Thymus (tissue), 11 donors: ENCODE data around the gene ARHGAP40. TPM values are rescaled to one million over a fixed set of nuclear protein-coding genes. Genes with fewer than 3 reads are reported as not detected.

Source experiments
- DNase-seq, 9 donors: peaks; one replicate each; pipeline ENCODE4 v3.0.0-alpha.2; 2013; ENCODE audit warnings: low spot score in 9 of 9, low read depth in 6 of 9, missing footprints in 1 of 9
- H3K27ac ChIP-seq, 2 donors: one replicate each; pipeline ENCODE4 v1.5.1; 2013; ENCODE audit warnings: control low read depth in 1 of 2, low read depth in 1 of 2, low read length in 1 of 2, mild to moderate bottlenecking in 1 of 2, moderate library complexity in 1 of 2
- H3K27me3 ChIP-seq, 2 donors: one replicate each; pipeline ENCODE4 v1.5.1; 2013; ENCODE audit warnings: low read length in 1 of 2; ENCODE audit not compliant: control insufficient read depth in 2 of 2, insufficient read depth in 1 of 2
- H3K36me3 ChIP-seq, 2 donors: one replicate each; pipeline ENCODE4 v1.5.1; 2013; ENCODE audit warnings: low read length in 1 of 2, mild to moderate bottlenecking in 1 of 2, moderate library complexity in 1 of 2; ENCODE audit not compliant: control insufficient read depth in 2 of 2, insufficient read depth in 2 of 2
- H3K4me1 ChIP-seq, 2 donors: one replicate each; pipeline ENCODE4 v1.5.1; 2013; ENCODE audit warnings: low read length in 2 of 2; ENCODE audit not compliant: control insufficient read depth in 2 of 2, insufficient read depth in 2 of 2
- H3K4me3 ChIP-seq, 2 donors: one replicate each; pipeline ENCODE4 v1.5.1; 2013; ENCODE audit warnings: low read length in 2 of 2, control low read depth in 1 of 2, mild to moderate bottlenecking in 1 of 2
- H3K9me3 ChIP-seq, 2 donors: one replicate each; pipeline ENCODE4 v1.5.1; 2013; ENCODE audit warnings: low read length in 1 of 2, mild to moderate bottlenecking in 1 of 2; ENCODE audit not compliant: control insufficient read depth in 2 of 2, insufficient read depth in 1 of 2
- WGBS: extraction: QIAGEN DNeasy Blood & Tissue Kit; methylation state at CpG from one replicate; pipeline ENCODE4 v1.1.7; 2013; 5-methylcytosine and 5-hydroxymethylcytosine counted together
- polyA plus RNA-seq: library from polyadenylated mRNA; stranded (reverse); fragments of 200-250 nt; gene quantifications from one replicate; pipeline ENCODE4 v1.2.3, GENCODE V29; 2013
- total RNA-seq: library from RNA; stranded (reverse); fragments of 120-200 nt; gene quantifications from one replicate; pipeline ENCODE4 v1.2.4, GENCODE V29; 2013
- donor health status: healthy.

The ARHGAP40 gene
- total and polyA plus RNA-seq, 2 donors, result 1.8 TPM; not detected in 1

- 3% methylated on average over 13 of the region's 13 CpGs for WGBS
- Histone ChIP-seq H3K27me3 (peaks cover 8 to 49% of the 10 kb centered on the region in 2 donors), H3K36me3 (no peaks in the 10 kb centered on the region), H3K9me3 (peaks cover 0 to 5% of the 10 kb centered on the region in 2 donors), H3K27ac (no peak overlapping the region), H3K4me1 (peaks cover 8 to 10% of the 10 kb centered on the region in 2 donors), H3K4me3 (peak overlapping the region; percentile 42 to 51)
- DNase-seq, result peak in 1 of 9 donors; percentile 15
Measured at GRCh38 chr20:38673725-38674091, 72.1 kb downstream of the ARHGAP40 start.

DNA sequence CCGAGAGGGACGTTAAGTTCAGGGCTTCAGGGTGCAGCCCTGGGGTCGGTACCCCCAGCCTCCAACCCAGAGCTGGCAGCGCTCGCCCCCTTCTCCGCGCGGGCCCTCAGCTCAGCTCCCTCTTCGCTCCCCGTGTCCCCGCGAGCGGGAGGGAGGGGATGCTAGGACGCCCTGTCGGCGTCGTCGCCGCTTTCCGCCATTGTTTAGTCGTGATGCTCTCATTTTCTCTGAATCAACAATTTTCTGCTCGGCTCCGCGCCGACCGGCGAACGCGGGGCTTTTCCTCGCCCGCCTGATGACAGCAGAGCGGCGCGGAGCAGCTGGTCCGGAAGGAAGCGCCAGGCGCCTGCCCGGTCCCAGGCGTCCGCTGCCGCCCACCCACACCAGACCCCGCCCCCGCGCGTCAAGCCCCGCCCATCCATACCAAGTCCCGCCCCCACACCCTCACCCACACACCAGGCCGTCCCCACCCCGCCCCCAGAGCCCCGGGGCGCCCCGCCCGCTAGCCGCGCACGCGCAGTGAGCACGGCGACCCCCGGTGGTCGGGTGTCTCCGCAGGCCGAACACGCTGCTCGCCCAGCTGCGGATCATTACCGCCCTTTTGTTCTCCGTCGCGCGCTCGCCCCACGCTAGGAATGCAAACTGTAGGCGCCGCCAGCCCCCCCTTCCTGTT is 72.6 kb downstream of the ARHGAP40 start:
- no peaks in the 10 kb centered on the region for H3K36me3 ChIP-seq
- H3K27me3 ChIP-seq, result peaks cover 8 to 49% of the 10 kb centered on the region in 2 donors
- H3K4me3 ChIP-seq, result peak overlapping the region; percentile 42 to 51
- no peak overlapping the region for H3K27ac ChIP-seq
- 2% methylated on average over 75 of the region's 75 CpGs for WGBS
- H3K4me1 ChIP-seq, result peaks cover 8 to 10% of the 10 kb centered on the region in 2 donors
- H3K9me3 ChIP-seq, result peaks cover 0 to 5% of the 10 kb centered on the region in 2 donors
- DNase-seq, result peak; percentile 5 to 65 (median 34)

DNA sequence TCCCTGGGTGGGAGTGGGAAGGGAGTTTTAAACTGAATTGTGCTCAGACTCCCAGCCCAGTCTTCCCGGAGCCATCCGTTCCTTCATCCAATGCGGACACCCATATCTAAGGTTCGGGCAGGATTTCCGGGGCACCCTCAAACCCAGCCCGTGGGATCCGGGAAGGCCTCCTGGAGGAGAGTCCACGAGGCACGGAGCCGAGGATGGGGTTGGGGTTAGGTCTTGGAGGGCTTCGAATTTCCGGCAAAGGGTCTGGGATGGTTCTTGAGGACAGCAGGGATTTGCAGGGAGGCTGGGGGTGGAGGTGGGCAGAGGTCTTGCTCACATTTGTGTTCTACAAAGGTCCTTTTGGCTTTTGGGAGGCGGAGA is 73.1 kb downstream of the ARHGAP40 start:
- no peak for DNase-seq
- Histone ChIP-seq H3K4me1 (peaks cover 8 to 10% of the 10 kb centered on the region in 2 donors), H3K9me3 (peaks cover 0 to 5% of the 10 kb centered on the region in 2 donors), H3K27ac (no peak overlapping the region), H3K4me3 (no peak overlapping the region), H3K36me3 (no peaks in the 10 kb centered on the region), H3K27me3 (peaks cover 8 to 49% of the 10 kb centered on the region in 2 donors)
- 28% methylated on average over 13 of the region's 13 CpGs for WGBS

DNA sequence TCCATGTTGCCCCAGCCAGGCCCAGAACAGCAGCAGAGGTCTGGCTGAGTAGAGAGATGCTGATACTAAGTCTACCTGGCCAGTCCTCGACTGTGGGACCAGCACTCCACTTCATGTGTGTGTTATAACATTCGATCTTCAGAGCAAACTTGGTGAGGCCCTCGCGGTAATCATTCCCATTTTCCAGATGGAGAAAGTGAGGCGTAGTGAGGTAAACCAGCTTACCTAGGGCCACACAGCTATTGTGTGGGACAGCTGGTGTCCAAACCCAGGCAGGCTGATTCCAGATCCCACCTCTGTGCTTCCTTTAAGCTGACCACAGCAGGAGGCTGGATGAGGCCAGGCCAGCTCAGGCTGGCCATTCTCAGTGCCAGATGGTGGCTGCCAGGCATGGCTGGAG is 75.0 kb downstream of the ARHGAP40 start:
- WGBS, result 87% methylated on average over 5 of the region's 5 CpGs
- Histone ChIP-seq H3K36me3 (no peaks in the 10 kb centered on the region), H3K9me3 (peaks cover 0 to 5% of the 10 kb centered on the region in 2 donors), H3K27me3 (peaks cover 8 to 38% of the 10 kb centered on the region in 2 donors), H3K4me1 (peaks cover 8 to 10% of the 10 kb centered on the region in 2 donors), H3K4me3 (no peak overlapping the region), H3K27ac (no peak overlapping the region)
- DNase-seq, result no peak

- H3K4me1 ChIP-seq, result no peaks in the 10 kb centered on the region
- H3K36me3 ChIP-seq, result no peaks in the 10 kb centered on the region
- H3K4me3 ChIP-seq, result no peak overlapping the region
- no peak overlapping the region for H3K27ac ChIP-seq
- peak in 8 of 9 donors; percentile 8 to 52 (median 26) for DNase-seq
- H3K27me3 ChIP-seq, result peaks cover 0 to 2% of the 10 kb centered on the region in 2 donors
- no peaks in the 10 kb centered on the region for H3K9me3 ChIP-seq
- WGBS, result 52% methylated on average over 9 of the region's 9 CpGs
Measured at GRCh38 chr20:38680500-38681306, 79.1 kb downstream of the ARHGAP40 start.

DNA sequence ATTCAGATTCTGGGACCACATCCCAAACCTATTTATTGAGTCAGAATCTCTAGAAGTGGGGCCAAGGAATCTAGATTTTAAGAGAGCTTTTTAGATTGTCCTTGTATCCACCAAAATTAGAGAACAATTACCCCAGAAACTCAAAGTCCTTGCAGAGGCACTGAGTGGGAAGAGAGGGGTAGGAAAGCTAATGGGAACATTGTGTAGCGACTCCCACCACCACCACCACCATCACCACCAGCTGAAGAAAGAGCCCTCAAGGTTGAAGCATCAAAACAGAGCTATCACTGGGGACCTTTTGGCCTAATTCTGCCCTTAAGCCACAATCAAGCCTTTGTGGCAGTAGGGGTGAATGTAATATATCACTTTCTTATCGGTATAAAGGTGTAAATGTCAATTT is 83.7 kb downstream of the ARHGAP40 start:
- WGBS, result 54% methylated on average over 2 of the region's 2 CpGs
- no peak for DNase-seq

DNA sequence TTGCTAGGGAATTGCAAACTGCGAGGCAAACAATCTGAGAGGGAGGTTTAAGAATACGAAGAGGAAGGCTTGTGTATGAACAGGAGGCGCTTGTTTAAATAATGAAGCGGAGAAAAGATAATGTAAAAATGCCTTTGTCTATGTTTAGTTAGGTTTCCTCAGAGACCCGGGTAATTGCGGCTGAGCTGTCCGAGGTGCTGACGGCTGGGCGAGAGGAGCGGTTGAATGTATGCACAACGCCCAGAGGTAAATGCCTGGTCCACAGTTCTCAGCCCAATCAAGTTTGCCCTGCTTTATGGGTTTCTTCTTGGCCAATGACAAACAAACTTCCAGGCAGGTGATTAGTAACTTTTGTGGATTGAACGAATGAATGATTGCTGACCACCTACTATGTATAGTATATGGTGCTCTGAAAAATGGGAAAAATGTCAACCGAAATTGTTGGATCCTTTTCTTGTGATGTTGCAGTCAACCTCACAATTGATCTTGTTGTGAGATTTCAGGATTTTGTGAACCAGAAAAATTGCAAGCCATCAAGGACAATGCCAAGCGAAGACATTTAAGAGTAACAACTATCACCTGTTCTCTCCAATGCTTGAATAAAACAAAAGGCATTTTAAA is 84.4 kb downstream of the ARHGAP40 start:
- 15% methylated on average over 14 of the region's 14 CpGs for whole genome bisulfite sequencing
- H3K4me1 ChIP-seq, result no peaks in the 10 kb centered on the region
- H3K4me3 ChIP-seq, result no peak overlapping the region
- no peaks in the 10 kb centered on the region for H3K9me3 ChIP-seq
- DNase-seq, result peak; percentile 21 to 67 (median 41)
- H3K27me3 ChIP-seq, result no peaks in the 10 kb centered on the region
- H3K27ac ChIP-seq, result no peak overlapping the region
- H3K36me3 ChIP-seq, result no peaks in the 10 kb centered on the region

More for the DNA sequence above, 83.7 kb downstream of the ARHGAP40 start:
- Histone ChIP-seq H3K4me3 (no peak overlapping the region), H3K27ac (no peak overlapping the region), H3K36me3 (no peaks in the 10 kb centered on the region), H3K27me3 (no peaks in the 10 kb centered on the region), H3K4me1 (no peaks in the 10 kb centered on the region), H3K9me3 (no peaks in the 10 kb centered on the region)

DNA sequence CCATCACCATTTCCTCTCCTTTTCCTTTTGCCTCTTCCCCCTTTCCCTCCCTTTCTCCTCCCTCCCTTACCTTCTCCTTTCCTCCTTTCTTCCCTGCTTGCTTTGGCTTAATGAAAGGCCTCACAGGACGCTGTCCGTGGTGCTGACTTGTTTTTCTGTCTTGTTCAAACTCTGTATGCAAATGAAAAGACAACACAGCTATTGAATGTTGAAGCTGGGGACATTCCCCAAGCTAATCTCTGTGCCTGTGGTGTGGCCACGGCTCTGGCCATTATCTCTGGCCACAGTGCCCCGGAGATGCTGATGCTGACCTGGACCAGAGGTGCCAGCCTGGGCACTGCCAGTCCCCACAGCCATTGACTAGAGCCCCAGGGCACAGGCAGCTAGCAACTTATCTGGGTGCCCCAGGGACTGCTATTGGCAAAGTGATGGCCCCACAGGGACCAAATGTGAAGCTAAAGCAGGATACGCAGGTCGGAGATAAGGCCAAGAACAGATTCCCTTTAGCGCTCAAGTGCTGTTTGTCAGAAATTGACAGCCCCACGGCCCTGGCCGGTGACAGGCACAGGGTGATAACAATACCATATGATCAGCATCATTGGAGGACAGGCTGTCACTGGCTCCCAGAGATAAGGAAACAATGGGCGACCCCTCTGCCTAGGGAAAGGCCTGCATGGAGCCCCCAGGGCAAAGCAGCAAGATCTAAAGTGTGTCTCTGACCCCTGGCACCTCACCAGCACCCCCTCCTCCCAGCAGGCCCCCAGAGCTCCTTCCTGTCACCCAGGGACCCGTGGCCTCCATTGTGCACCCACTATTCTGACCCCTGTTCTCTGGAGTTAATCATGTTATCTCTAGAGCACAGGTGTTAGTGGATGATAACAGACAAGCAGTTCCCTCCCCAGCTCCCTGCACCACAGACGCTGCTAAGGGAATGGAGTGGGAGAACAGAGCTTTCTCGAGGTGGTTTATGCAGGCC is 91.1 kb downstream of the ARHGAP40 start:
- 21% methylated on average over 13 of the region's 13 CpGs for WGBS
- H3K4me1 ChIP-seq, result no peaks in the 10 kb centered on the region
- peak in 8 of 9 donors; percentile 41 to 84 (median 70) for DNase-seq
- H3K27me3 ChIP-seq, result no peaks in the 10 kb centered on the region
- H3K27ac ChIP-seq, result no peak overlapping the region
- no peaks in the 10 kb centered on the region for H3K36me3 ChIP-seq
- H3K4me3 ChIP-seq, result no peak overlapping the region
- H3K9me3 ChIP-seq, result no peaks in the 10 kb centered on the region
